Ascending aorta (tissue), 2 donors: ENCODE results near the gene ATF6B. TPM values are rescaled to one million over a fixed set of nuclear protein-coding genes. Genes with fewer than 3 reads are reported as not detected.

Source experiments
- DNase-seq, 2 donors: peaks; one replicate each; pipeline ENCODE4 v3.0.0-alpha.2; 2019; ENCODE audit warnings: low spot score in 2 of 2
- H3K27ac ChIP-seq, 2 donors: fragments of 200-600 bp; sonication (generic); one replicate each; pipeline ENCODE4 v1.5.1; 2016 to 2017; ENCODE audit warnings: mild to moderate bottlenecking in 1 of 2
- H3K27me3 ChIP-seq: fragments of 200-600 bp; sonication (generic); one replicate; pipeline ENCODE4 v1.5.1; 2017
- H3K36me3 ChIP-seq, 2 donors: fragments of 200-600 bp; sonication (generic); one replicate each; pipeline ENCODE4 v1.5.1; 2016
- H3K4me1 ChIP-seq, 2 donors: fragments of 200-600 bp; sonication (generic); one replicate each; pipeline ENCODE4 v1.5.1; 2016 to 2017; ENCODE audit warnings: mild to moderate bottlenecking in 1 of 2
- H3K4me3 ChIP-seq, 2 donors: fragments of 200-600 bp; sonication (generic); one replicate each; pipeline ENCODE4 v1.5.1; 2016 to 2017; ENCODE audit warnings: mild to moderate bottlenecking in 1 of 2
- H3K9me3 ChIP-seq, 2 donors: fragments of 200-600 bp; sonication (generic); one replicate each; pipeline ENCODE4 v1.5.1; 2016
- CTCF ChIP-seq, 3 experiments: fragments of 200-600 bp in 2 of 3; fragments of 450-650 bp in 1 of 3; sonication (generic) in 2 of 3; IDR thresholded peaks; one replicate each; pipeline ENCODE4 v1.5.1; 2016 to 2019; ENCODE audit warnings: antibody characterized with exemption in 3 of 3, mild to moderate bottlenecking in 1 of 3, moderate library complexity in 1 of 3
- intact Hi-C: fragments of 100-400 bp; cut with DNase I; formaldehyde crosslinking; loops from one replicate; pipeline ENCODE4 v1.15.1; 2023
- total RNA-seq: library from RNA; depleted of rRNA; stranded (reverse); fragments of >200 nt; gene quantifications from one replicate; pipeline ENCODE4 v1.1.0, GENCODE V29; 2016

ATF6B gene
- total RNA-seq, 1 donor from 2014 or later: 123 TPM

GRCh38 chr6:32079566-32080290, 48.3 kb downstream of the ATF6B start:
- no peaks in the 10 kb centered on the region for H3K27me3 ChIP-seq
- intact Hi-C loops: no loop called here
- no peak overlapping the region for H3K4me3 ChIP-seq
- no peak for DNase-seq
- peaks cover 5 to 28% of the 10 kb centered on the region in 2 donors for H3K4me1 ChIP-seq
- no peak for TF ChIP-seq CTCF (IDR thresholded peaks at IDR 0.05)
- H3K9me3 ChIP-seq: no peaks in the 10 kb centered on the region
- no peak overlapping the region for H3K27ac ChIP-seq
- peaks cover 0 to 23% of the 10 kb centered on the region in 2 donors for H3K36me3 ChIP-seq

DNA sequence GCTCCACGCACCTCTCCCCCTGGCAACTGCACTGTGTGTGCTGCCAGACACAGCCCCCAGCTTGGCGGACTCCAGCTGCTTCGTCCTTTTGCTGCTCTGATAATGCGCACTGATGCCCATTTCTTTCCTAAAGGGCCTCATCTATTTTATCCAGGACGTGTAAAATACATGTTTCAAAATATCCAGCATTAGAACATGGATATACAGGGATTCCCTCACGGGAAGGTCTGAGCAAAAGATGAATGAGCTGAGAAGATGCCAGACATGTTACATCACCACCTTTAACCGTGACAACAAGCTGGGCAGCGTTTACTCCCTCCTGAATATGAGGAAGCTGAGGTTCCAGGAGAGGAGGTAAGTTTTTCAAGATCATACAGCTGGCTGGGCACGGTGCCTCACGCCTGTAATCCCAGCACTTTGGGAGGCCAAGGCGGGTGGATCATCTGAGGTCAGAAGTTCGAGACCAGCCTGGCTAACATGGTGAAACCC, 51.7 kb downstream of the ATF6B start:
- Histone ChIP-seq H3K4me3 (no peak overlapping the region), H3K4me1 (peaks cover under 1 to 12% of the 10 kb centered on the region in 2 donors), H3K36me3 (peaks cover 0 to 54% of the 10 kb centered on the region in 2 donors), H3K9me3 (no peaks in the 10 kb centered on the region), H3K27me3 (no peaks in the 10 kb centered on the region), H3K27ac (peak overlapping the region; percentile 38 to 53)
- DNase-seq: no peak
- TF ChIP-seq CTCF (IDR thresholded peaks at IDR 0.05): no peak
- intact Hi-C loops: no loop called here

GRCh38 chr6:32075781-32076180, 52.3 kb downstream of the ATF6B start:
- TF ChIP-seq CTCF (IDR thresholded peaks at IDR 0.05): no peak
- Histone ChIP-seq H3K27me3 (no peaks in the 10 kb centered on the region), H3K27ac (peak overlapping the region; percentile 38 to 53), H3K36me3 (peaks cover 0 to 54% of the 10 kb centered on the region in 2 donors), H3K4me1 (peaks cover 0 to 8% of the 10 kb centered on the region in 2 donors), H3K4me3 (no peak overlapping the region), H3K9me3 (no peaks in the 10 kb centered on the region)
- intact Hi-C loops: no loop called here
- no peak for DNase-seq

- intact Hi-C loops: no loop called here
- Histone ChIP-seq H3K4me1 (peaks cover 0 to 3% of the 10 kb centered on the region in 2 donors), H3K36me3 (peaks cover 0 to 54% of the 10 kb centered on the region in 2 donors), H3K9me3 (no peaks in the 10 kb centered on the region), H3K27ac (peak overlapping the region in 1 of 2 donors; percentile 38), H3K4me3 (no peak overlapping the region), H3K27me3 (no peaks in the 10 kb centered on the region)
- TF ChIP-seq CTCF (IDR thresholded peaks at IDR 0.05): no peak
- no peak for DNase-seq
These were observed 53.0 kb downstream of the ATF6B start for GRCh38 chr6:32074996-32075532.

DNA sequence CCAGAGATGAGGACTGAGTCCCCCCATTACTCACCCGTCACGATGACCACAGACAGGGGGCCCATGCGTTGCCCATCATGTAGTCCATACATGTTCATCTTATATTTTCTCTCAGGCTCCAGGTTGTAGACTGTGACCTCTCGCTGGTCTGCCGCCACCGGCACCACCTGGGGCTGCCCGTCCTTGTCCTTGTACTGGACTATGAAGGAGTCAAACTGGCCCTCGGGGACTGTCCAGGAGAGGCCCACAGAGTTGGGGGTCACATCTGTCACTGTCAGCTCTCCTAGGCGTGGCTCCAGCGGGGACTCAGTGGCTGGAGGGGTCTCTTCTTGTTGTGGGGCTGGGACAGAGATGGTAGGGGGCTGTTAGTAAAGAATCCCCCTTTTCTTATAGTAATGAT, 54.4 kb downstream of the ATF6B start:
- peak overlapping the region in 1 of 2 donors; percentile 20 for H3K27ac ChIP-seq
- H3K27me3 ChIP-seq: no peaks in the 10 kb centered on the region
- intact Hi-C loops: no loop called here
- H3K4me3 ChIP-seq: no peak overlapping the region
- H3K4me1 ChIP-seq: peaks cover 0 to 3% of the 10 kb centered on the region in 2 donors
- no peak for DNase-seq
- no peaks in the 10 kb centered on the region for H3K9me3 ChIP-seq
- peaks cover 0 to 56% of the 10 kb centered on the region in 2 donors for H3K36me3 ChIP-seq
- TF ChIP-seq CTCF (IDR thresholded peaks at IDR 0.05): no peak
